PC-3 (cell line): Measurements from ENCODE around the gene HDHD3. TPM values are rescaled to one million over a fixed set of nuclear protein-coding genes. Genes with fewer than 3 reads are reported as not detected.

Experiments used
- ATAC-seq: fragments of 200-7000 bp; cut with Tn5 transposase; 2 replicates; pipeline ENCODE4 v1.9.1; 2020; ENCODE audit warnings: mild to moderate bottlenecking, moderate library complexity
- BruUV-seq: library from RNA; stranded (reverse); fragments of 400-500 nt; replicated peaks from 2 replicates; lab custom pipeline; 2021; lab: Mats Ljungman, UMichigan
- CTCF ChIA-PET: fragments of 300-600 bp; sonication (Branson Sonifier 250); formaldehyde crosslinking; loops from one replicate; lab custom pipeline; 2022; ENCODE audit warnings: antibody characterized with exemption; lab: Charles Lee
- POLR2A ChIA-PET: fragments of 300-600 bp; sonication (Branson Sonifier 250); formaldehyde crosslinking; loops from one replicate; lab custom pipeline; 2022; ENCODE audit warnings: antibody characterized with exemption; ENCODE audit not compliant: unreplicated experiment; lab: Charles Lee
- DNase-seq: peaks from one replicate; pipeline ENCODE4 v3.0.0-alpha.2; 2015
- H2AFZ ChIP-seq: fragments of 300-600 bp; sonication (generic); 2 replicates; pipeline ENCODE4 v1.6.0; 2016; ENCODE audit warnings: antibody characterized with exemption, low read length
- H3F3A ChIP-seq: fragments of 300-600 bp; sonication (generic); one replicate; pipeline ENCODE4 v1.6.0; 2017; ENCODE audit warnings: antibody characterized with exemption, low read length, control low read depth, mild to moderate bottlenecking; ENCODE audit not compliant: unreplicated experiment
- H3K27ac ChIP-seq: fragments of 300-600 bp; sonication (generic); 2 replicates; pipeline ENCODE4 v1.5.1; 2016; ENCODE audit warnings: mild to moderate bottlenecking, low read length
- H3K27me3 ChIP-seq: fragments of 300-600 bp; sonication (generic); 2 replicates; pipeline ENCODE4 v1.6.1; 2016; ENCODE audit warnings: low read length, mixed read lengths
- H3K36me3 ChIP-seq: fragments of 300-600 bp; sonication (generic); 2 replicates; pipeline ENCODE4 v1.6.1; 2016; ENCODE audit warnings: low read depth, mixed run types, low read length, mixed read lengths
- H3K4me1 ChIP-seq: fragments of 300-600 bp; sonication (generic); 2 replicates; pipeline ENCODE4 v1.5.1; 2016; ENCODE audit warnings: low read length; ENCODE audit not compliant: insufficient read depth
- H3K4me2 ChIP-seq: fragments of 300-600 bp; sonication (generic); 2 replicates; pipeline ENCODE4 v1.6.0; 2016; ENCODE audit warnings: low read length
- H3K4me3 ChIP-seq: fragments of 300-600 bp; sonication (generic); 2 replicates; pipeline ENCODE4 v1.5.1; 2016; ENCODE audit warnings: mild to moderate bottlenecking, low read length, mixed read lengths
- H3K79me2 ChIP-seq: fragments of 300-600 bp; sonication (generic); 2 replicates; pipeline ENCODE4 v1.6.1; 2017; ENCODE audit warnings: low read length, mixed read lengths
- H3K9ac ChIP-seq: fragments of 300-600 bp; sonication (generic); 2 replicates; pipeline ENCODE4 v1.6.0; 2016; ENCODE audit warnings: mild to moderate bottlenecking, low read length
- H3K9me2 ChIP-seq: fragments of 300-600 bp; sonication (generic); replicated peaks from 2 replicates; pipeline ENCODE4 v1.6.1; 2016; ENCODE audit warnings: mixed run types, low read length, mixed read lengths
- H3K9me3 ChIP-seq: fragments of 300-600 bp; sonication (generic); 2 replicates; pipeline ENCODE4 v1.6.1; 2016; ENCODE audit warnings: low read length, mixed read lengths
- H4K20me1 ChIP-seq: fragments of 300-600 bp; sonication (generic); 2 replicates; pipeline ENCODE4 v1.6.1; 2016; ENCODE audit warnings: low read length, mixed read lengths
- CTCF ChIP-seq: fragments of 300-600 bp; sonication (generic); conservative IDR thresholded peaks from 2 replicates; pipeline ENCODE4 v1.5.1; 2017; ENCODE audit warnings: antibody characterized with exemption, low read depth, mild to moderate bottlenecking, low read length
- EZH2 ChIP-seq: fragments of 300-600 bp; sonication (generic); IDR thresholded peaks from one replicate; pipeline ENCODE4 v1.6.1; 2017; ENCODE audit warnings: antibody characterized with exemption, mild to moderate bottlenecking, low read length; ENCODE audit not compliant: unreplicated experiment
- EZH2phosphoT487 ChIP-seq: fragments of 300-600 bp; sonication (generic); IDR thresholded peaks from 2 replicates; pipeline ENCODE4 v1.6.1; 2018; ENCODE audit warnings: mild to moderate bottlenecking, antibody characterized with exemption, low read length, borderline replicate concordance
- intact Hi-C: fragments of 100-400 bp; cut with micrococcal nuclease; formaldehyde crosslinking; loops from 2 replicates; pipeline ENCODE4 v1.9.0; 2023
- total RNA-seq: library from RNA; depleted of rRNA; stranded (reverse); fragments of >200 nt; gene quantifications from 2 replicates; pipeline ENCODE4 v1.2.3, GENCODE V29; 2014

Gene HDHD3
- total RNA-seq, 1 experiment from 2014 or later, result 17.8 TPM

- H3K9ac ChIP-seq, result no peak overlapping the region
- H3F3A ChIP-seq, result no peaks in the 10 kb centered on the region
- intact Hi-C loops, result no loop called here
- no peak overlapping the region for H3K27ac ChIP-seq
- no peaks in the 10 kb centered on the region for H3K9me2 ChIP-seq
- H3K4me3 ChIP-seq, result no peak overlapping the region
- TF ChIP-seq CTCF, result no peak
- no peak for TF ChIP-seq EZH2
- TF ChIP-seq EZH2phosphoT487, result no peak
- no TSS peak for BruUV-seq
- H3K36me3 ChIP-seq, result peaks cover 3% of the 10 kb centered on the region; the same call in 1 of the 2 replicates
- ATAC-seq (no peak), DNase-seq (no peak)
- H3K9me3 ChIP-seq, result no peaks in the 10 kb centered on the region
- peaks cover 6% of the 10 kb centered on the region; the same call in 1 of the 2 replicates for H3K4me1 ChIP-seq
- H3K79me2 ChIP-seq, result peaks cover 14% of the 10 kb centered on the region
- no peaks in the 10 kb centered on the region for H3K27me3 ChIP-seq
- ChIA-PET CTCF (no interaction called here), POLR2A (no interaction called here)
- H3K4me2 ChIP-seq, result no peak overlapping the region
- no peaks in the 10 kb centered on the region for H4K20me1 ChIP-seq
- H2AFZ ChIP-seq, result no peak overlapping the region
Measured at GRCh38 chr9:113373256-113373655, 3.5 kb downstream of the HDHD3 start.

GRCh38 chr9:113372059-113372458 lies 4.7 kb downstream of the HDHD3 start:
- H3K36me3 ChIP-seq, result peaks cover 3% of the 10 kb centered on the region; the same call in 1 of the 2 replicates
- BruUV-seq, result no TSS peak
- H3K9me2 ChIP-seq, result no peaks in the 10 kb centered on the region
- intact Hi-C loops, result no loop called here
- H3F3A ChIP-seq, result no peaks in the 10 kb centered on the region
- POLR2A ChIA-PET, result no interaction called here
- CTCF ChIA-PET, result no interaction called here
- no peak overlapping the region for H3K27ac ChIP-seq
- DNase-seq, result no peak
- H3K79me2 ChIP-seq, result peaks cover 14% of the 10 kb centered on the region
- no peaks in the 10 kb centered on the region for H4K20me1 ChIP-seq
- H3K4me3 ChIP-seq, result no peak overlapping the region
- no peak overlapping the region for H3K4me2 ChIP-seq
- H2AFZ ChIP-seq, result no peak overlapping the region
- H3K9ac ChIP-seq, result no peak overlapping the region
- H3K27me3 ChIP-seq, result no peaks in the 10 kb centered on the region
- TF ChIP-seq EZH2phosphoT487 (no peak), CTCF (no peak), EZH2 (no peak)
- no peak for ATAC-seq
- H3K9me3 ChIP-seq, result no peaks in the 10 kb centered on the region
- H3K4me1 ChIP-seq, result peaks cover 6% of the 10 kb centered on the region; the same call in 1 of the 2 replicates

- intact Hi-C loops, result no loop called here
- BruUV-seq, result no TSS peak
- H3K9me2 ChIP-seq, result no peaks in the 10 kb centered on the region
- no peak overlapping the region for H2AFZ ChIP-seq
- H3K4me2 ChIP-seq, result no peak overlapping the region
- no peak for DNase-seq
- no peak for ATAC-seq
- peaks cover 3% of the 10 kb centered on the region; the same call in 1 of the 2 replicates for H3K36me3 ChIP-seq
- H3F3A ChIP-seq, result no peaks in the 10 kb centered on the region
- no peaks in the 10 kb centered on the region for H3K27me3 ChIP-seq
- H3K4me1 ChIP-seq, result peaks cover 6% of the 10 kb centered on the region; the same call in 1 of the 2 replicates
- TF ChIP-seq EZH2 (no peak), CTCF (no peak), EZH2phosphoT487 (no peak)
- H3K79me2 ChIP-seq, result peaks cover 9% of the 10 kb centered on the region
- POLR2A ChIA-PET, result no interaction called here
- no peaks in the 10 kb centered on the region for H3K9me3 ChIP-seq
- CTCF ChIA-PET, result no interaction called here
- H3K9ac ChIP-seq, result no peak overlapping the region
- no peak overlapping the region for H3K27ac ChIP-seq
- H4K20me1 ChIP-seq, result no peaks in the 10 kb centered on the region
- H3K4me3 ChIP-seq, result no peak overlapping the region
Measured at GRCh38 chr9:113370806-113371325, 5.9 kb downstream of the HDHD3 start.
